Hepatic stellate cell (primary cell): ENCODE data around the gene GLRX2.
"Not testable (repeated sequence)": the region's sequence is repeated elsewhere in the genome, so short reads cannot be mapped to it uniquely, and the experiment has no call there.

Source experiments
- DNase-seq: peaks from one replicate; pipeline ENCODE4 v3.0.0; 2011; ENCODE audit warnings: low spot score

The GLRX2 gene

GRCh38 chr1:193104907-193105820, at the start of gene GLRX2:
TSS of gene GLRX2 (minus strand) at chr1:193105414. CDS start at chr1:193105382, 32 bp downstream.
- peak; percentile 88 for DNase-seq

GRCh38 chr1:193144999-193145398, 39.8 kb upstream of the GLRX2 start:
- no peak for DNase-seq

GRCh38 chr1:193144361-193144938, 39.2 kb upstream of the GLRX2 start:
- DNase-seq: no peak

- no peak for DNase-seq
Observed at GRCh38 chr1:193143285-193143684, 38.1 kb upstream of the GLRX2 start.

- no peak for DNase-seq
Observed at GRCh38 chr1:193142409-193142808, 37.2 kb upstream of the GLRX2 start.

- no peak for DNase-seq
Observed at GRCh38 chr1:193141804-193142203, 36.6 kb upstream of the GLRX2 start.

- no peak for DNase-seq
Observed at GRCh38 chr1:193140254-193140653, 35.0 kb upstream of the GLRX2 start.

GRCh38 chr1:193131266-193131860, 26.1 kb upstream of the GLRX2 start:
- DNase-seq: no peak

GRCh38 chr1:193125369-193125768, 20.2 kb upstream of the GLRX2 start:
- no peak for DNase-seq

- DNase-seq: no peak
Observed at GRCh38 chr1:193123751-193124150, 18.5 kb upstream of the GLRX2 start.

GRCh38 chr1:193121616-193122593, 16.7 kb upstream of the GLRX2 start, which contains the start of gene CDC73:
TSS of gene CDC73 (plus strand) at chr1:193122031. CDS start at chr1:193122201, 170 bp downstream.
- DNase-seq: peak; percentile 94

- no peak for DNase-seq
Observed at GRCh38 chr1:193120604-193121166, 15.5 kb upstream of the GLRX2 start.

- no peak for DNase-seq
Observed at GRCh38 chr1:193118803-193119730, 13.9 kb upstream of the GLRX2 start.

GRCh38 chr1:193118194-193118593, 13.0 kb upstream of the GLRX2 start:
- DNase-seq: no peak

- not testable (repeated sequence) for DNase-seq
Observed at GRCh38 chr1:193117167-193117566, 12.0 kb upstream of the GLRX2 start.

GRCh38 chr1:193115629-193116227, 10.5 kb upstream of the GLRX2 start:
- DNase-seq: peak; percentile 84

- DNase-seq: no peak
Observed at GRCh38 chr1:193114485-193115095, 9.4 kb upstream of the GLRX2 start.

- no peak for DNase-seq
Observed at GRCh38 chr1:193113992-193114332, 8.7 kb upstream of the GLRX2 start.

- DNase-seq: no peak
Observed at GRCh38 chr1:193113258-193113991, 8.2 kb upstream of the GLRX2 start.
